HPDE6-E6E7 (cell line): ENCODE results near the gene FAM107B.
"Not testable (repeated sequence)": the region's sequence is repeated elsewhere in the genome, so short reads cannot be mapped to it uniquely, and the experiment has no call there.

ENCODE experiments used
- DNase-seq: peaks from one replicate; pipeline ENCODE4 v3.0.0; 2011; ENCODE audit warnings: missing footprints; ENCODE audit errors: extremely low spot score

FAM107B gene

DNA sequence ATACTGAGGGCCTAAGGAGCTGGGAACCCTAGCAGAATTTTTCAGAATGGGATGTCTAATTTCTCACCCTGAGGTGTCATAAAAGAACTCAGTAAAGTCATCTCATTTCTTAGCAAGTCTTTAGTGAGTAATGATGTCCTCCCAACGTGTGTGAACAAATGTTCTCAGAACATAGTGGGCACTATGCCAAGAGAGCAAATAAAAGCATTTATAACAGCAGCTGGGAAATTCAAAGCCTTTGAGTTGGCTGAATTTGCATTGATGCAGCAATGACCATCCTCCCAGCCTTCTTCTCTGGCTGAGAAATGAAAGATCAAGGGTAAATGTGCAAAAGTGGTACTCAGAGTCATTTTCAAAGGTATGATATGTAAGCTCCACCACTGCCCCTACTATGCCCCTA lies 109.4 kb downstream of the FAM107B start:
- DNase-seq, result peak; percentile 10

DNA sequence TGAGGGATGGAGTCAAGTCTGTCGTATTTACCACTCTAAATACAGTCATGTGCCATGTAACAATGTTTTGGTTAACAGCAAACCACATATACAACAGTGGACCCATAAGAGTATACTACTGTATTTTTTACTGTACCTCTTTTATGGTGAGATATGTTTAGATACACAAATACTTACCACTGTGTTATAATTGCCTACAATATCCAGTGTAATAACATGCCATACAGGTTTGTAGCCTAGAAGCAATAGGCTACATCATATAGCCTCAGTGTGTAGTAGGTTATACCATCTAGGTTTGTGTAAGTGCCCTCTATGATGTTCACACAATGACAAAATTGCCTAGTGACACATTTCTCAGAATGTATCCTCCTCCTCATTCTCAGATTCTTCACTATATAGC lies 110.4 kb downstream of the FAM107B start:
- no peak for DNase-seq

DNA sequence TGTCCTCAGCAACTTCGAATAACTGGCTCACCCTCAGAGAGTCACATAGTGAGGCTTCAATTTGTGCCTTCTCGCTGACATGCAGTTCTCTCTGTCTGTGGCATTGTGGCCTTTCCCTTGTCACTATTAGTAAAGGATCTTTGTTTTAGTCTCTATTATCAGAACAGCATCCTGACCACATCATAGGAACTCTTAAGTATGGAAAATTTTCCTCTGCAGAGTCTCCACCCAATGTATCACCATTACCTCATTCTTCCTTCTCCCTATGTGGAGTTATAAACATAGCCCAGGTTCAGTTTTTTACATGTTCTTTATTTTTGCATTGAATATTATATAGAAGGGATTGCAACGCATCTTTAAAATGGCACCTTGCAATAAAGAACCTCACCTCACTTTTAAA lies 112.9 kb downstream of the FAM107B start:
- no peak for DNase-seq

DNA sequence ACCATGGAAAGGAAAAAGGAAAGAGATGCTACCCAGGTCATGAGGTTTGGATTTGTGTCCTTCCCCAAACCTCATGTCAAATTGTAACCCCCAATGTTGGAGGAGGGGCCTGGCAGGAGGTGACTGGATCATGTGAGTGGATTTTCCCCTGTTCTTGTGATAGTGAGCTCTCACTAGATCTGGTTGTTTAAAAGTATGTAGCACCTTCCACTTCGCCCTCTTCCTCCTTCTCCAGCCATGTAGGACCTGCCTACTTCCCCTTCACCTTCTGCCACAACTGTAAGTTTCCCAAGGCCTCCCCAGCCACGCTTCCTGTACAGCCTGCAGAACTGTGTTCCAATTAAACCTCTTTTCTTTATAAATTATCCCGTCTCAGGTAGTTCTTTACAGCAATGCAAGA lies 113.9 kb downstream of the FAM107B start:
- no peak for DNase-seq

DNA sequence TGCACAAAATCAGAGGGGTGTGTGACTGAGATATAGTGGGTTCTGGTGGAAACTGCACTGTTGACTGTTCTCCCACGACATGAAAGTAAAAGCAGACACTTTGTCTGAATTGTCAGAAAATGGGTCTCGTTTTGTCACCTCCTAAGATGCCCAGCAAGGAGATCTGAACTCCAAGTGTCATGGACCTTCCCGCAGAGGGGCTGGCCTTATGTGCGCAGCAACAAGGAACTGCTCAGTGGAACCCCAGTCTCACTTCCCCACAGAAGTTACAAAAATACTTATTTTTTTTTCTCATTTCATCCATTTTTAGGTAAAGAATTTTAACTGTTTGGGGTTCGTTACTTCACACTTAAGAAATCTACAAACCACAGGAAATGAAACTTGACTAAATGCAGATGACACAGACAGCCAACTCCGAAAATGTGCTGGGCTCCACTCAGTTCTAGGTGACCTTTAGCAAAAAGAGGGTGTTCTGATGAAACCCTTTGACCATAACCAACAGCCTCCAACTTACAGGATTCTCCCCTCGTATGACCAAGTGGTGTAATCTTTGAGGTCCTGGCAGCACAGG lies 115.0 kb downstream of the FAM107B start:
- no peak for DNase-seq

DNA sequence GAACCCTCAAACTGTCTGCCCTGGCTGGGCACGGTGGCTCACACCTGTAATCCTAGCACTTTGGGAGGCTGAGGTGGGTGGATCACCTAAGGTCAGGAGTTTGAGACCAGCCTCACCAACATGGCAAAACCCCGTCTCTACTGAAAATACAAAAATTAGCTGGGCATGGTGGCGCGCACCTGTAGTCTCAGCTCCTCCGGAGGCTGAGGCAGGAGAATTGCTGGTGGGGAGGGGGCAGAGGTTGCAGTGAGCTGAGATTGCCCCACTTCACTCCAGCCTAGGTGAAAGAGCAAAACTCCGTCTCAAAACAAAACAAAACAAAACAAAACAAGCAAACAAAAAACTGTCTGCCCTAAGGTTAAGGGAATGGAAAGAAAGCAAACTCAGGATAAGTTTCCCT lies 115.6 kb downstream of the FAM107B start:
- DNase-seq, result not testable (repeated sequence)

DNA sequence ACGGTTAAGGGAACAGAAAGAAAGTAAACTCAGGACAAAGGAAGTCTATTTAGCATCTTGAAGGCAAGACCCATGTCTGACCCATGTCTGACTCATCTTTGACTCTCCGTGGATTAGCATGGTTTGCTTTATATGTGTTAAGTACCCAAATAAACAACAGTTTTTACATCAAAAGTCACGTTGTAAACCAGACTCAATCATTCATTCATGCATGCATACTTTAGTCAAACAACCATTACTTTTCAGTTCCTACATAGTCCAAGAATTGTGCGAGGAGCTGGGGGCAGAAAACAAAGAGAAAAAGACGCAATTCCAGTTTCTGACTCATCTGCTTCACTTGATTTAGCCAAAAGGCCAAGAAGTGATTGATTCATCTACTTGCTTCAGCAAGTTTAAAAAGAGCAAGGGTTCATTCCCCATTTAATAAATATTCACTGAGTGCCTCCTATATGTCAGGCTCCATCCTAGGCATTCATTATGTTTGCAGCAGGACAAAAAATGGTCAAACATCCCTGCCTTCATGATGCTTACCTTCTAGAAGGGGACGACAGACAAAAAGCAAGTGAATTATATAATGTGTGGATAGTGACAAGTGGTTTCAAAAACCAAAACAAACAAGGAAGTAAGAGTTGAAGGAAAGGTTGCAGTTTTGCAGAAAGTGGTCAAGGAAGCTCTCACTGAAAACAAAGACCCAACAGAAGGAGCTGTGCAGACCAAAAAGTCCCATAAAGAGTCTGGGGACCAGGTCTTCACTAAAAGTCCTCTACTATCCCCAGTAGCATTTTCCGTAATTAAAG lies 116.2 kb downstream of the FAM107B start:
- DNase-seq, result peak; percentile 12

DNA sequence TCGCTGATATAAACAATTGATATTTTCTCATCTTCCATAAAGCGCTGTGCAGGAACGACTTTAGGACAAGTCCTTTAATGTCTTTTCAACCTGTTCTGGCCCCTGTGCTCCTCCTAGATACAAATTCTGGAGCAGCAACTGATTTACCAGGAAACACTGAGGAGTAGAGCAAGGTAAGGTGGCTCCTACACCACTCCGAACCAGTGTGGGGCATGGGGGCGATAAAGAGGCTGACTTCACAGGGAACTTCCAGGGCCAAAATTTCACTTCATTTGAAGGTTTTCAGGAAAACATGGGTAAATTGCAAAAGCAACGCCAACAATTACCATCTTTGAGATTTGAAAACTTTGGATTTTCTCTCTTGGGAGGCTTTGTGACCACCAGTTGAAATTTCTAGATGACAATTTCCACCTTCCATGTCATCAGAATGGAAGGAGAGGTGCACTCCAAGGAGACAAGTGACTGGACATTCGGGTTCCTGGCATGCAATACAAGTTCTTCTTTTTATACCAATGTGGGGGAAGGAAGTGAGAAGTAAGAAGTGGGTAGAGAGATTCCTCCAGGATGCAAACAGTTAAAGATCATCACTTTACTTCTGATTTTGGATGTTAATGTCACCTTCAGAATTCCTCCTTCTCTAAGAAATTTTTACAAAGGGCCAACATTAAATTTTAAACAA lies 118.5 kb downstream of the FAM107B start:
- DNase-seq, result no peak

DNA sequence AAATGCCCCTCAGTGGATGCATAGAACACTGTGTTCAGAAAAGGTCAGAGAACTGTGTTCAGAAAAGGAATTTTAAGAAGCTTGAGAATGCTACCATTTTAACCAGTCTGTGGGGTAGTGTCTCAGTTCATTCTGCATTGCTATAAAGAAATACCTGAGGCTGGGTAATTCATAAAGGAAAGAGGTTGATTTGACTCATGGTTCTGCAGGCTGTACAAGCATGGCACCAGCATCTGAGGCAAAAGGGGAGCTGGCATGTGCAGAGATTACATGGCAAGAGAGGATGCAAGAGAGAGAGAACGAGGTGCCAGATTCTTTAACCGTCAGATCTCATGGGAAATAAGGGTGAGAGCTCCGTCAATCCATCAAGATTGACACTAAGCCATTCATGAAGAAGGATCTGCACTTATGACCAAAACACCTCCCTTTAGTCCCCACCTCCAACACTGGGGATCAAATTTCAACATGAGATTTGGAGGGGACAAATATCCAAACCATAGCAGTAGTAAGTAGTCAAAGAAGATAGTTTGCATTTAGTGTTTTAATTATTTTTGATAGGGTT lies 119.8 kb downstream of the FAM107B start:
- no peak for DNase-seq

DNA sequence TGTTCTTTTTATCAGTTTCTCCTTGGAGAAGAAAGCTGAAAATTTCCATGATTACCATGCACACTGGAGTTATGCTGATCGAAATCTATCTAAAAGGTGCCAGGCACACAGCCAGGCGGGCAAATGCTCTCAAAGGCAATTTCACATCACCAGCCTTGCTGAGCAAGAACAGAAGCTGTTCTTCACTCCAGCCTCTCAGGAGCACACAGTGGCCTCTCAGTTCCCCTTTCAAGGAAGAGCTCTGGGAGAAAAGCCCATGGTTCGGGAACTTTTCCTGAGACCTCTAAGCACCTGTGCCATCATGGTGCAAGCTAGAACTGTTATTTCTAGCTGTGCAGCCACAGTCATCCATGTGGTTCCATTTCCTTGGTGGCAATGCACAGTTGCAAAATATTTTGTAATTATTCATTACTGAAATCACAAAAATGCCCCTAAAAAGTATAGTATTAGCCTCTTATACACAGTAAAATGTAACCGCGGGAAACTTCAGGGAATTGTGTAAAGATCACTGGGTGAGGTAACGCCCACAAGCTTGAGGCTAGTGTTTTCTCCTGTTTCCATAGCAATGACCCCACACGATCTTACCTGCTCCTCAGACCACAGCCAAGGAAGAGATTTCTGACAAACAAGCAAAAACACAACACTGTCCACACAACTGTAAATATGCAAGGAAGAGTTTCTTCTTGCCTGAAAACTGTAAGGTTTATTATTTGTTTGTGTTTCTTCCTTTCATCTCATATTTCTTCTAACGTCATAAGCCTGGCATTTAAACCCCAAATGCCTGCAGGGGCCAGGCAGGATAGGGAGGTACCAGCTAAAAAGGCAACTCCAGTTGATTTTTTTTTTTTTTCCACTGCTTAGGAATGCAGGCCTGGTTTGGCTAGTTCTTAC lies 121.2 kb downstream of the FAM107B start:
- DNase-seq, result peak; percentile 36

DNA sequence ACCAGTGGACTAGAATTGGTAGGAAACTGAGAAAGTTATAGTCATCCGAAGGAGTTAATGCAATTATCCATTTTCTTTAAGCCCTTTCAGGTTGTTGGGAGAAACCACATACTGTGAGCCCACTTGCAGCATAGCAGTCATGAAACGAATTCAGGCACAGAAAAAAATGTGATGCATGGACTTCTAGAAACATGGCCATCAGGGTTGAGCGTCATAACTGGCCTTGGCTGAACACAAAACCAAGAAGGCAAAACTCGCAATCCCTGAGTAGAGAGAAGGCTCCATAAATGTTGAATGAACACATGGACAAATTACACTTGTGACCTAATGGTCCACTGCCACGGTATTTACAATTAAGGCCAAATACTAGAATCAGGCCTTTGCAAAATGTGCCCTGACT lies 121.9 kb downstream of the FAM107B start:
- no peak for DNase-seq

DNA sequence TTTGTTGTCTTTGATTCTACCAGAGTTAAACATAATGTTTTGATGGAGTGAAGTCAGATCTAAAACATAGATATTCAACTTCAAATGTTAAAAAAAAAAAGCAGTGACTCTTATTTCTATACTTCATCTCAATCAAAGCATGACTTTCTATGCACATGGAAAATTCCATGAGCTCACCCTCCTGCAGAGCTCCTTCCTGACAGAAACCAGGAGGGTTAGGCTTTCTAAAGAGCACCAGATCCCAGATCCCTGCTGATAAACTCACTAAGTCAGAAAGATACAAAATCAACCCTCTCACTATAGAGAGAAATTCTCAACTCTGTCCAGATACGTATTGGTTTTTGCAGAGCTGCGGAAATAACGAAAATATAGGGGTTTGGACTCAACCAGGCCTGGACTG lies 122.6 kb downstream of the FAM107B start:
- DNase-seq, result no peak

DNA sequence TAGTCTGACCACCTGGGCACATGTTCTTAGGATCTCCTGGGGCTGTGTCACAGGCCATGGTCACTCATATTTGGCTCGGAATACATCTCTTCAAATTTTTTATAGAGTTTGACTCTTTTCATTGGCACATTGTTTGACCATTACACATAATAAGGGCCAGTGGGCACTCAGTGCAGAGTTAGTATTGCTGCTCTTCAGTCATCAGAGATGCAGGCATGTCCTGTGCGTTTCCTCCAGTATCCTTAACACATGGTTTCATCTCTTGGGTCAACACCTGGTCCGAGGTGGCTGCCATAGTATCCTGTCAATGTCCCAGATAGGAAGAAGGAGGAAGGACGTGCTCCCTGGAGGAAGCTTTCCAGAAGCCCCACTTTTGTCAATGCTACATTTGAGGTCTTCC lies 125.0 kb downstream of the FAM107B start:
- DNase-seq, result no peak

DNA sequence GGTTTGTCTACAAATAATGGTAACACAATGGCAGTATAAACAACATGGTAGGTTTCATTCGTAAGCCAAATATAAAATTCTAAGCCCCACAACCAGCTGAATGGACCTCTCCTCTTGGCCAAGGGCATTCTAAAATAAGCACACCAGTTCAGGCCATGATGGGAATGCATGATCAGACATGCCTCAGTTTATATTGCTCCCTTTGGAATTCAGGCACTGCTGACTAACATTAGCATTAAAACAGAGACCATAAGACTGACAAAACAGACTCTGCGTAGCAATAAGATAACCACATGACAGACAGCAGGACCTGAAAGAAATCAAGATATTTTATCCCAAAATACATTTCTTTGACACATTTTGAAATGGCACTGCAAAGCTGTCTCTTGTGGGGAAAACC lies 125.8 kb downstream of the FAM107B start:
- no peak for DNase-seq

DNA sequence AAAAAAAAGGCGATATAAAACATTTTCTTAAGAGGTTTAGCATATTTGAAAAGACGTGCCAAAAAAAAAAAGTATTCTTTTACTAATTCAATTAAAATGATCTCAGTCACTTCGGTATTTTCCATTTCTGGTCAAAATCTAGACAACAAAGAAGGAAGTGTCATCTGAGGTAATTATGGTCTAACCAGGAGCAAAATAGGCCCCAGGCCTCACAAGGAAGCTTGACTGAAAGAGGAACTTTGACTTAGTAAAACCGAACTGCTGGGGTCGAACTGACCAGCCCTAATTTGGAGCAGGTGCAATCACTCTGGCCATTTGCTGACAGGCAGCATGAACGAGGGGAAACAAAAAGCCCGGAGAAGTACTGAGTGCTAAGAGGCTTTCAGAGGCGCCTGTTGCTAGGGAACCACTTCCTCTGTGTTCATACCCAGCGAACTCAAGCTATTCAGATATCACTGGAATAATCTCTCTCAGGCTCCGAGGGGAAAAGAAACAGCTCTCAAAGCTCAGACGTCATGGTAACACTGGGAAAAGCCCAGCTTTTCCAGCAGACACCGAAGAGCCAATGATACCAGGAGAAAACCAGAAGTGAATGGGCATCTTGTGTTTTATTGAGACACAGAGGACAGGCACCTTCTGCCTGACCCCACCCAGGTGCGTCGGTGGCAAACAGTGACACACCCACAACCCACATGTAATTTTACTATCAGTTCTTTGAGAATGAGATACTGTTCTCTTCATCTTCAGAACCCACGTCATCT lies 126.5 kb downstream of the FAM107B start:
- DNase-seq, result no peak

DNA sequence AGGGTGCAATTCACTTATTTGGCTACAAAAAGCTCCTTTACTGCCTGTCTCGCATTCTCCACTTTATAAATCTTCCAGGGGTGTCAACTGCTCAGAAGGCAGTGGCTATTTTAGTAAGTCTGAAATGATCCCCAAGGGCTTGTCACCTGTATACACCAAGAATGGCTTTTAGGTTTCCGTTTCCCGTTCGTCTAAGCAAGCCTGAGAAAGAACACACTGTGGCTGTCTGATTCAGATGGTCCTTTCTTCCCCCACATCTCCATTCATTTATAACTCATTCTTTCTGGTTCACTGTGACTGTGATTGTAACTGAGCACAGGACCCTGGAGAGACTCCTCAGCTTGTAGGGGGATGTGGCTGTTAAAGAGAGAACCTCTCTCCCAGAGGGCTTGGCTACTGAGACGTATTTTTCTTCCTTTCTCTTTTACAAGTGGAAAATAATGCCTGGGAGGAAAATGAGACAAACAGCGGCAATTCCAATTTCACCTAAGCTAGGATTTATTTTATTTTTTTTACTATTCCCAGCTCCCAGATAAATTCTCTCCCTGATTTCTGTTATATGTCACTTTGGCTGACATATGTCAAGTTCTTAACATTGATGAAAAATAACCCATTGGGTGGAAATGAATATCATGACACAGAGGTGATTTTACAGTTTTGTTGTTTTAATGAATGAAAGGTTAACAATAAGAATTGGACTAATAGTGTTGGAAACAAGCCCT lies 129.3 kb downstream of the FAM107B start:
- no peak for DNase-seq

DNA sequence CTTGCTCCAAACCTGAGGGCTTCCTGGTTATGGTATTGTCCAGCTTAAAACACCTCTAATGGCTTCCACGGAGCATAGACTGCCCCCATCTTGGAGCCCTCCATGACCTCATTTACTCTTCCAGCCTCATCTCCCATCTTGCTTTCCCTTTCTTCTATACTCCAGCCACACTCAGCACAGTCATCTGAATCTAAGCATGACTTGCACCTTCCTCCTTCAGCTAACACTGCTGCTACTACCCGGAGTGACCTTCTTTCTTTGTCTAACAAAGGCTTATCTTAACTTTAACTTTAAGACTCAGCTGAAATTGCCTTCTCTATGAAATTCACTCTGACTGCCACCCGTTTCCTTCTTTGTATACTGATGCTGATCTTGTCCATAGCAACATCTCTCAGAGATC lies 135.1 kb downstream of the FAM107B start:
- no peak for DNase-seq

DNA sequence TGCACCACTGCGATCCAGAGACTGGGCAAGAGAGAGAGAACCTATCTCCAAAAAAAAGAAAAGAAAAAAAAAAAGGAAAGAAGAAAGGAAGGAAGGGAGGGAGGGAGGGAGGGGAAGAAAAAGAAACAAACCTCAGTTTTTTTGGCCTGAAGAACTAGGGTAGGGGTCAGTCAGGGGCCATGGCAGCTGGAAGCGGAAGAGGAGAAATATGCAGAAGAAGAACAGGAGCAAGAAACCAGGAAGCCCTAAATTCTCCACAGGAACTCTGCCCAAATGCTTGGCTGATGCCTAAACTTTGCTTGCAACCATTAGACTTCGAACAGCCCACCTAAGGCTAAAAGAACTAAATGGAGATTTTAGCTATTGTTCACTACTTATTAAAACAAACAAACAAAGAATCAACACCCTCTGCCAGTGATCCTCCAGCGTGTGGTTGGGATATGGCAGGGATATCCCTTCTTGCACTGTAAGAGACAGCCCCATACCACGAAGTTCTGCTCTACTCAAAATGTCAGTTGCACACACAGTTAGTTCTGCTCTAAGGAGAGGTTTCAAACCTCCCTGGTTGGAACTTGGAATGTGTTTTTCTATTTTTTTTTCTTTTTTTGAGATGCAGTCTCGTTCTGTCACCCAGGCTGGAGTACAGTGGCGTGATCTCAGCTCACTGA lies 139.5 kb downstream of the FAM107B start:
- no peak for DNase-seq

DNA sequence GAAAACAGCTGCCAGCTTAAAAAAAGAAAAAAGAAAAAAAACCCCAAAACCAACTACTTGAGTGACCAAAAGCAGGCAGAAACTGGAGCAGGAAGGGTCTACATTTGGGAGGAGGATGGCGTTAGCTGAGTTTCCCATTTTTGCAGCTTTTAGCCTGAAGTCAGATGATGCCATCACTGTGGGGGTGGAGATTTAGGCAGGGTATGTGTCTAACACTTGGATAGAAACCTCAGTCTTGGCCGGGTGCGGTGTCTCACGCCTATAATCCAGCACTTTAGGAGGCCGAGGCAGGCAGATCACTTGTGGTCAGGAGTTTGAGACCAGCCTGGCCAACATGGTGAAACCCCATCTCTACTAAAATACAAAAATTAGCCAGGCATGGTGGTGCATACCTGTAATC lies 140.1 kb downstream of the FAM107B start:
- not testable (repeated sequence) for DNase-seq
